ENCODE measurements around the gene CHST11. TPM values are rescaled to one million over a fixed set of nuclear protein-coding genes. Genes with fewer than 3 reads are reported as not detected.

Gene CHST11
- total and polyA plus RNA-seq, 4 donors, result 15.0 to 25.5 (median 18.8) TPM

GRCh38 chr12:104415342-104415980 lies 41.3 kb upstream of the CHST11 start:
- H3K4me3 ChIP-seq (ENCODE audit: low read depth, low read length), result no peak overlapping the region
- no peak for DNase-seq (ENCODE audit: low read depth in 4 of 6, low spot score in 6 of 6)
- H3K4me1 ChIP-seq (ENCODE audit: control insufficient read depth, insufficient read depth, low read length), result no peaks in the 10 kb centered on the region
- H3K9me3 ChIP-seq (ENCODE audit: control insufficient read depth, insufficient read depth, low read length), result no peaks in the 10 kb centered on the region
- H3K27ac ChIP-seq (ENCODE audit: low read depth, low read length), result no peak overlapping the region
- 100% methylated on average over 1 of the region's 9 CpGs for WGBS (ENCODE audit: insufficient coverage)
- no peaks in the 10 kb centered on the region for H3K27me3 ChIP-seq (ENCODE audit: control insufficient read depth, insufficient read depth, low read length)
- no peaks in the 10 kb centered on the region for H3K36me3 ChIP-seq (ENCODE audit: control insufficient read depth, insufficient read depth, low read length)

GRCh38 chr12:104416136-104416535 lies 40.6 kb upstream of the CHST11 start:
- H3K27ac ChIP-seq (ENCODE audit: low read depth, low read length), result no peak overlapping the region
- 87% methylated on average over 5 of the region's 6 CpGs for WGBS (ENCODE audit: insufficient coverage)
- no peaks in the 10 kb centered on the region for H3K36me3 ChIP-seq (ENCODE audit: control insufficient read depth, insufficient read depth, low read length)
- H3K9me3 ChIP-seq (ENCODE audit: control insufficient read depth, insufficient read depth, low read length), result no peaks in the 10 kb centered on the region
- no peak for DNase-seq (ENCODE audit: low read depth in 4 of 6, low spot score in 6 of 6)
- H3K4me1 ChIP-seq (ENCODE audit: control insufficient read depth, insufficient read depth, low read length), result no peaks in the 10 kb centered on the region
- no peak overlapping the region for H3K4me3 ChIP-seq (ENCODE audit: low read depth, low read length)
- H3K27me3 ChIP-seq (ENCODE audit: control insufficient read depth, insufficient read depth, low read length), result no peaks in the 10 kb centered on the region

GRCh38 chr12:104416585-104416984 lies 40.2 kb upstream of the CHST11 start:
- WGBS (ENCODE audit: insufficient coverage), result 0% methylated on average over 1 of the region's 1 CpG
- no peak for DNase-seq (ENCODE audit: low read depth in 4 of 6, low spot score in 6 of 6)
- Histone ChIP-seq H3K4me3 (ENCODE audit: low read depth, low read length) (no peak overlapping the region), H3K36me3 (ENCODE audit: control insufficient read depth, insufficient read depth, low read length) (no peaks in the 10 kb centered on the region), H3K27ac (ENCODE audit: low read depth, low read length) (no peak overlapping the region), H3K27me3 (ENCODE audit: control insufficient read depth, insufficient read depth, low read length) (no peaks in the 10 kb centered on the region), H3K4me1 (ENCODE audit: control insufficient read depth, insufficient read depth, low read length) (no peaks in the 10 kb centered on the region), H3K9me3 (ENCODE audit: control insufficient read depth, insufficient read depth, low read length) (no peaks in the 10 kb centered on the region)

GRCh38 chr12:104419717-104420116 lies 37.0 kb upstream of the CHST11 start:
- H3K9me3 ChIP-seq (ENCODE audit: control insufficient read depth, insufficient read depth, low read length), result no peaks in the 10 kb centered on the region
- H3K4me1 ChIP-seq (ENCODE audit: control insufficient read depth, insufficient read depth, low read length), result no peaks in the 10 kb centered on the region
- 100% methylated on average over 2 of the region's 2 CpGs for WGBS (ENCODE audit: insufficient coverage)
- H3K4me3 ChIP-seq (ENCODE audit: low read depth, low read length), result no peak overlapping the region
- H3K27ac ChIP-seq (ENCODE audit: low read depth, low read length), result no peak overlapping the region
- H3K36me3 ChIP-seq (ENCODE audit: control insufficient read depth, insufficient read depth, low read length), result no peaks in the 10 kb centered on the region
- no peaks in the 10 kb centered on the region for H3K27me3 ChIP-seq (ENCODE audit: control insufficient read depth, insufficient read depth, low read length)
- no peak for DNase-seq (ENCODE audit: low read depth in 4 of 6, low spot score in 6 of 6)

- Histone ChIP-seq H3K27me3 (ENCODE audit: control insufficient read depth, insufficient read depth, low read length) (no peaks in the 10 kb centered on the region), H3K27ac (ENCODE audit: low read depth, low read length) (no peak overlapping the region), H3K4me1 (ENCODE audit: control insufficient read depth, insufficient read depth, low read length) (no peaks in the 10 kb centered on the region), H3K36me3 (ENCODE audit: control insufficient read depth, insufficient read depth, low read length) (no peaks in the 10 kb centered on the region), H3K9me3 (ENCODE audit: control insufficient read depth, insufficient read depth, low read length) (no peaks in the 10 kb centered on the region), H3K4me3 (ENCODE audit: low read depth, low read length) (no peak overlapping the region)
- DNase-seq (ENCODE audit: low read depth in 4 of 6, low spot score in 6 of 6), result no peak
- WGBS (ENCODE audit: insufficient coverage), result 100% methylated on average over 1 of the region's 2 CpGs
These were observed 35.9 kb upstream of the CHST11 start for GRCh38 chr12:104420868-104421267.

GRCh38 chr12:104421343-104421742 lies 35.4 kb upstream of the CHST11 start:
- no CpG with 5 or more reads among the region's 2 CpGs for WGBS (ENCODE audit: insufficient coverage)
- Histone ChIP-seq H3K27ac (ENCODE audit: low read depth, low read length) (no peak overlapping the region), H3K9me3 (ENCODE audit: control insufficient read depth, insufficient read depth, low read length) (no peaks in the 10 kb centered on the region), H3K27me3 (ENCODE audit: control insufficient read depth, insufficient read depth, low read length) (no peaks in the 10 kb centered on the region), H3K4me1 (ENCODE audit: control insufficient read depth, insufficient read depth, low read length) (no peaks in the 10 kb centered on the region), H3K4me3 (ENCODE audit: low read depth, low read length) (no peak overlapping the region), H3K36me3 (ENCODE audit: control insufficient read depth, insufficient read depth, low read length) (no peaks in the 10 kb centered on the region)
- DNase-seq (ENCODE audit: low read depth in 4 of 6, low spot score in 6 of 6), result no peak

GRCh38 chr12:104422441-104422840 lies 34.3 kb upstream of the CHST11 start:
- Histone ChIP-seq H3K9me3 (ENCODE audit: control insufficient read depth, insufficient read depth, low read length) (no peaks in the 10 kb centered on the region), H3K36me3 (ENCODE audit: control insufficient read depth, insufficient read depth, low read length) (no peaks in the 10 kb centered on the region), H3K27me3 (ENCODE audit: control insufficient read depth, insufficient read depth, low read length) (no peaks in the 10 kb centered on the region), H3K4me1 (ENCODE audit: control insufficient read depth, insufficient read depth, low read length) (no peaks in the 10 kb centered on the region), H3K4me3 (ENCODE audit: low read depth, low read length) (no peak overlapping the region), H3K27ac (ENCODE audit: low read depth, low read length) (no peak overlapping the region)
- DNase-seq (ENCODE audit: low read depth in 4 of 6, low spot score in 6 of 6), result no peak
- WGBS (ENCODE audit: insufficient coverage), result 83% methylated on average over 1 of the region's 1 CpG

GRCh38 chr12:104423273-104423672 lies 33.5 kb upstream of the CHST11 start:
- Histone ChIP-seq H3K36me3 (ENCODE audit: control insufficient read depth, insufficient read depth, low read length) (no peaks in the 10 kb centered on the region), H3K27me3 (ENCODE audit: control insufficient read depth, insufficient read depth, low read length) (no peaks in the 10 kb centered on the region), H3K27ac (ENCODE audit: low read depth, low read length) (no peak overlapping the region), H3K9me3 (ENCODE audit: control insufficient read depth, insufficient read depth, low read length) (no peaks in the 10 kb centered on the region), H3K4me1 (ENCODE audit: control insufficient read depth, insufficient read depth, low read length) (no peaks in the 10 kb centered on the region), H3K4me3 (ENCODE audit: low read depth, low read length) (no peak overlapping the region)
- no CpG with 5 or more reads among the region's 3 CpGs for WGBS (ENCODE audit: insufficient coverage)
- DNase-seq (ENCODE audit: low read depth in 4 of 6, low spot score in 6 of 6), result no peak

GRCh38 chr12:104423809-104424208 lies 32.9 kb upstream of the CHST11 start:
- Histone ChIP-seq H3K27ac (ENCODE audit: low read depth, low read length) (no peak overlapping the region), H3K9me3 (ENCODE audit: control insufficient read depth, insufficient read depth, low read length) (no peaks in the 10 kb centered on the region), H3K36me3 (ENCODE audit: control insufficient read depth, insufficient read depth, low read length) (no peaks in the 10 kb centered on the region), H3K4me3 (ENCODE audit: low read depth, low read length) (no peak overlapping the region), H3K4me1 (ENCODE audit: control insufficient read depth, insufficient read depth, low read length) (no peaks in the 10 kb centered on the region), H3K27me3 (ENCODE audit: control insufficient read depth, insufficient read depth, low read length) (no peaks in the 10 kb centered on the region)
- DNase-seq (ENCODE audit: low read depth in 4 of 6, low spot score in 6 of 6), result no peak
- WGBS (ENCODE audit: insufficient coverage), result 74% methylated on average over 4 of the region's 5 CpGs

- no peaks in the 10 kb centered on the region for H3K36me3 ChIP-seq (ENCODE audit: control insufficient read depth, insufficient read depth, low read length)
- no CpG with 5 or more reads among the region's 1 CpG for WGBS (ENCODE audit: insufficient coverage)
- no peak overlapping the region for H3K4me3 ChIP-seq (ENCODE audit: low read depth, low read length)
- H3K27ac ChIP-seq (ENCODE audit: low read depth, low read length), result no peak overlapping the region
- DNase-seq (ENCODE audit: low read depth in 4 of 6, low spot score in 6 of 6), result no peak
- no peaks in the 10 kb centered on the region for H3K27me3 ChIP-seq (ENCODE audit: control insufficient read depth, insufficient read depth, low read length)
- no peaks in the 10 kb centered on the region for H3K9me3 ChIP-seq (ENCODE audit: control insufficient read depth, insufficient read depth, low read length)
- H3K4me1 ChIP-seq (ENCODE audit: control insufficient read depth, insufficient read depth, low read length), result no peaks in the 10 kb centered on the region
These were observed 31.8 kb upstream of the CHST11 start for GRCh38 chr12:104424955-104425354.

All from spinal cord (tissue), 10 donors.